HCT116 (cell line): ENCODE data around the gene CELF4. TPM values are rescaled to one million over a fixed set of nuclear protein-coding genes. Genes with fewer than 3 reads are reported as not detected.

Experiments
- ATAC-seq: fragments of 200-7000 bp; cut with Tn5 transposase; 2 replicates; pipeline ENCODE4 v1.9.1; 2020; ENCODE audit warnings: mild to moderate bottlenecking, moderate library complexity
- BruUV-seq: library from RNA; stranded (reverse); fragments of 400-500 nt; replicated peaks from 2 replicates; lab custom pipeline; 2021; lab: Mats Ljungman, UMichigan
- CTCF ChIA-PET: fragments of 300-600 bp; sonication (Branson Sonifier 250); formaldehyde crosslinking; loops from one replicate; lab custom pipeline; 2021; ENCODE audit warnings: antibody characterized with exemption; lab: Charles Lee
- POLR2A ChIA-PET: fragments of 300-600, 350-600 bp; sonication (Branson Sonifier 250); formaldehyde crosslinking; loops from one replicate; lab custom pipeline; 2021; ENCODE audit warnings: antibody characterized with exemption; lab: Charles Lee
- RAD21 ChIA-PET, 2 experiments: fragments of 300-600 bp; sonication (Branson Sonifier 250); formaldehyde crosslinking; loops; one replicate each; lab custom pipeline; 2023; ENCODE audit warnings: low total read pairs in 2 of 2; ENCODE audit not compliant: uncharacterized antibody in 2 of 2, unreplicated experiment in 2 of 2, low non-redundant PET in 1 of 2; lab: Charles Lee
- DNase-seq: peaks from one replicate; pipeline ENCODE4 v3.0.0-alpha.2; 2010; ENCODE audit warnings: low read depth, low spot score
- H2AFZ ChIP-seq: fragments of 200-600 bp; shearing (Covaris generic), sonication (generic); 2 replicates; pipeline ENCODE4 v1.6.1; 2017; ENCODE audit warnings: low read depth, mixed run types, mixed read lengths, antibody characterized with exemption, low read length; ENCODE audit not compliant: poor library complexity, severe bottlenecking
- H3K27ac ChIP-seq: 2 replicates; pipeline ENCODE4 v1.5.1; 2012; ENCODE audit warnings: low read depth, low read length
- H3K27me3 ChIP-seq: fragments of 200-600 bp; sonication (generic); 2 replicates; pipeline ENCODE4 v1.6.1; 2016; ENCODE audit warnings: mixed run types, low read length, mixed read lengths; ENCODE audit not compliant: insufficient read depth
- H3K36me3 ChIP-seq, 2 experiments: fragments of 200-500 bp in 1 of 2; fragments of 200-600 bp in 1 of 2; sonication (Bioruptor generic) in 1 of 2; sonication (generic) in 1 of 2; 2 replicates each; pipeline versions ENCODE4 v1.5.1 to v1.6.1; 2014 to 2016; ENCODE audit warnings: low read length in 2 of 2, inconsistent platforms in 1 of 2, mixed read lengths in 1 of 2, mixed run types in 1 of 2; ENCODE audit not compliant: insufficient read depth in 2 of 2, control insufficient read depth in 1 of 2
- H3K4me1 ChIP-seq, 2 experiments: fragments of 200-600 bp in 1 of 2; sonication (generic) in 1 of 2; 2 replicates each; pipeline versions ENCODE4 v1.5.1 to v1.6.1; 2012 to 2017; ENCODE audit warnings: low read length in 2 of 2, inconsistent platforms in 1 of 2, mild to moderate bottlenecking in 1 of 2, mixed read lengths in 1 of 2, mixed run types in 1 of 2, moderate library complexity in 1 of 2; ENCODE audit not compliant: insufficient read depth in 2 of 2, control insufficient read depth in 1 of 2
- H3K4me2 ChIP-seq: fragments of 200-600 bp; sonication (generic); 2 replicates; pipeline ENCODE4 v1.6.1; 2017; ENCODE audit warnings: mixed run types, low read length, mixed read lengths
- H3K4me3 ChIP-seq, 2 experiments: fragments of 200-600 bp in 1 of 2; sonication (generic) in 1 of 2; replicated peaks in 1 of 2; 2 replicates each; pipeline ENCODE4 v1.5.1; 2011 to 2016; ENCODE audit warnings: low read length in 2 of 2, control low read depth in 1 of 2, low read depth in 1 of 2, mild to moderate bottlenecking in 1 of 2, mixed read lengths in 1 of 2, mixed run types in 1 of 2
- H3K79me2 ChIP-seq: fragments of 200-600 bp; sonication (generic); 2 replicates; pipeline ENCODE4 v1.6.1; 2017; ENCODE audit warnings: mild to moderate bottlenecking, mixed run types, low read length, moderate library complexity, mixed read lengths; ENCODE audit not compliant: insufficient read depth
- H3K9ac ChIP-seq: fragments of 200-600 bp; sonication (generic); 2 replicates; pipeline ENCODE4 v1.6.1; 2016; ENCODE audit warnings: low read length, mixed read lengths
- H3K9me2 ChIP-seq: fragments of 200-600 bp; sonication (generic), shearing (Covaris generic); 2 replicates; pipeline ENCODE4 v1.6.1; 2017; ENCODE audit warnings: mixed run types, mild to moderate bottlenecking, moderate library complexity; ENCODE audit not compliant: insufficient read depth
- H3K9me3 ChIP-seq, 2 experiments: fragments of 200-500 bp in 1 of 2; fragments of 200-600 bp in 1 of 2; sonication (Bioruptor generic) in 1 of 2; sonication (generic) in 1 of 2; 2 replicates each; pipeline ENCODE4 v1.6.1; 2014 to 2017; ENCODE audit warnings: low read length in 2 of 2, mixed read lengths in 2 of 2, inconsistent platforms in 1 of 2, low read depth in 1 of 2, mild to moderate bottlenecking in 1 of 2, mixed run types in 1 of 2, moderate library complexity in 1 of 2; ENCODE audit not compliant: control insufficient read depth in 1 of 2, insufficient read depth in 1 of 2
- H4K20me1 ChIP-seq: fragments of 200-600 bp; sonication (generic), shearing (Covaris generic); 2 replicates; pipeline ENCODE4 v1.6.1; 2017; ENCODE audit warnings: mixed run types, mild to moderate bottlenecking, moderate library complexity; ENCODE audit not compliant: insufficient read depth
- ATF3 ChIP-seq: IDR thresholded peaks from 2 replicates; pipeline ENCODE4 v1.6.1; 2012
- CBX3 ChIP-seq: IDR thresholded peaks from 2 replicates; pipeline ENCODE4 v1.6.1; 2012; ENCODE audit warnings: low read depth
- CTCF ChIP-seq, 3 experiments: fragments of 200-600 bp in 1 of 3; sonication (generic) in 1 of 3; IDR thresholded peaks in 2 of 3; conservative IDR thresholded peaks in 1 of 3; 2 replicates each; pipeline ENCODE4 v1.5.1; 2012 to 2017; ENCODE audit warnings: low read depth in 2 of 3, low read length in 2 of 3, antibody characterized with exemption in 1 of 3, borderline replicate concordance in 1 of 3, control low read depth in 1 of 3, mild to moderate bottlenecking in 1 of 3, mixed read lengths in 1 of 3, mixed run types in 1 of 3, moderate library complexity in 1 of 3; ENCODE audit not compliant: insufficient read depth in 1 of 3
- EGR1 ChIP-seq: IDR thresholded peaks from 2 replicates; pipeline ENCODE4 v1.6.1; 2012; ENCODE audit warnings: low read depth
- EZH2phosphoT487 ChIP-seq: fragments of 200-600 bp; IDR thresholded peaks from 2 replicates; pipeline ENCODE4 v1.6.1; 2018; ENCODE audit warnings: antibody characterized with exemption, borderline replicate concordance
- POLR2A ChIP-seq: IDR thresholded peaks from 2 replicates; pipeline ENCODE4 v1.7.0; 2011; ENCODE audit warnings: borderline replicate concordance; ENCODE audit not compliant: insufficient read depth, insufficient read length; ENCODE audit errors: extremely low read depth
- POLR2AphosphoS5 ChIP-seq: IDR thresholded peaks from 2 replicates; pipeline ENCODE4 v1.6.1; 2011; ENCODE audit warnings: mild to moderate bottlenecking, low read depth, low read length, moderate library complexity
- SRF ChIP-seq: IDR thresholded peaks from 2 replicates; pipeline ENCODE4 v1.6.1; 2012; ENCODE audit warnings: low read depth
- TCF7L2 ChIP-seq: IDR thresholded peaks from 2 replicates; pipeline ENCODE4 v1.7.0; 2011; ENCODE audit warnings: borderline replicate concordance, inconsistent platforms; ENCODE audit not compliant: insufficient read depth, insufficient read length; ENCODE audit errors: extremely low read depth
- ZFX ChIP-seq: fragments of 450-650 bp; IDR thresholded peaks from 2 replicates; pipeline ENCODE4 v1.6.1; 2017
- intact Hi-C: fragments of 100-400 bp; cut with micrococcal nuclease; formaldehyde crosslinking; loops from 2 replicates; pipeline ENCODE4 v1.10.0; 2022
- total RNA-seq: library from RNA; stranded (reverse); gene quantifications from one replicate; pipeline ENCODE4 v1.2.1, GENCODE V29; 2021; ENCODE audit not compliant: unreplicated experiment
- TF ChIP-seq, protein P1 (sequence below): IDR thresholded peaks from 2 replicates; pipeline ENCODE4 v1.6.1; 2011; ENCODE audit warnings: mild to moderate bottlenecking, low read length, moderate library complexity; ENCODE audit not compliant: insufficient replicate concordance; ENCODE audit errors: extremely low read depth

Gene CELF4
- total RNA-seq, 1 experiment from 2014 or later: not detected

GRCh38 chr18:37567994-37568359, 2.4 kb upstream of the CELF4 start:
- Histone ChIP-seq H3K9ac (no peak overlapping the region), H3K27me3 (peaks cover 4% of the 10 kb centered on the region; the same call in 1 of the 2 replicates), H3K36me3 (no peaks in the 10 kb centered on the region), H3K9me3 (no peaks in the 10 kb centered on the region), H3K79me2 (no peaks in the 10 kb centered on the region), H3K4me3 (no peak overlapping the region), H3K4me1 (no peaks in the 10 kb centered on the region; a peak in 1 of 4 replicates)
- no TSS peak for BruUV-seq
- TF ChIP-seq CBX3 (no peak), CTCF (IDR thresholded peaks at IDR 0.05 in 2 of 3, conservative IDR thresholded peaks at IDR 0.05 in 1 of 3; ENCODE audit: borderline replicate concordance in 1 of 3, insufficient read depth in 1 of 3, low read depth in 2 of 3, low read length in 2 of 3) (no peak), ZFX (no peak), POLR2AphosphoS5 (no peak), ATF3 (no peak), POLR2A (no peak), EGR1 (no peak), TCF7L2 (no peak), SRF (no peak), EZH2phosphoT487 (no peak)
- TF ChIP-seq, protein P1, sequence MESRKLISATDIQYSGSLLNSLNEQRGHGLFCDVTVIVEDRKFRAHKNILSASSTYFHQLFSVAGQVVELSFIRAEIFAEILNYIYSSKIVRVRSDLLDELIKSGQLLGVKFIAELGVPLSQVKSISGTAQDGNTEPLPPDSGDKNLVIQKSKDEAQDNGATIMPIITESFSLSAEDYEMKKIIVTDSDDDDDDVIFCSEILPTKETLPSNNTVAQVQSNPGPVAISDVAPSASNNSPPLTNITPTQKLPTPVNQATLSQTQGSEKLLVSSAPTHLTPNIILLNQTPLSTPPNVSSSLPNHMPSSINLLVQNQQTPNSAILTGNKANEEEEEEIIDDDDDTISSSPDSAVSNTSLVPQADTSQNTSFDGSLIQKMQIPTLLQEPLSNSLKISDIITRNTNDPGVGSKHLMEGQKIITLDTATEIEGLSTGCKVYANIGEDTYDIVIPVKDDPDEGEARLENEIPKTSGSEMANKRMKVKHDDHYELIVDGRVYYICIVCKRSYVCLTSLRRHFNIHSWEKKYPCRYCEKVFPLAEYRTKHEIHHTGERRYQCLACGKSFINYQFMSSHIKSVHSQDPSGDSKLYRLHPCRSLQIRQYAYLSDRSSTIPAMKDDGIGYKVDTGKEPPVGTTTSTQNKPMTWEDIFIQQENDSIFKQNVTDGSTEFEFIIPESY: no peak
- TF ChIP-seq, all 23 proteins: peak for 0
- Histone ChIP-seq H3K9me2 (no peaks in the 10 kb centered on the region), H4K20me1 (no peaks in the 10 kb centered on the region), H3K4me2 (no peak overlapping the region), H2AFZ (no peak overlapping the region), H3K27ac (no peak overlapping the region)
- ATAC-seq: no peak
- ChIA-PET CTCF (no interaction called here), POLR2A (no interaction called here), RAD21 (no interaction called here)
- no peak for DNase-seq
- intact Hi-C loops: no loop called here
